Ascending aorta (tissue), 2 donors: ENCODE results near the gene CHEK1. TPM values are rescaled to one million over a fixed set of nuclear protein-coding genes. Genes with fewer than 3 reads are reported as not detected.

ENCODE experiments used
- DNase-seq, 2 donors: peaks; one replicate each; pipeline ENCODE4 v3.0.0-alpha.2; 2019; ENCODE audit warnings: low spot score in 2 of 2
- H3K27ac ChIP-seq, 2 donors: fragments of 200-600 bp; sonication (generic); one replicate each; pipeline ENCODE4 v1.5.1; 2016 to 2017; ENCODE audit warnings: mild to moderate bottlenecking in 1 of 2
- H3K27me3 ChIP-seq: fragments of 200-600 bp; sonication (generic); one replicate; pipeline ENCODE4 v1.5.1; 2017
- H3K36me3 ChIP-seq, 2 donors: fragments of 200-600 bp; sonication (generic); one replicate each; pipeline ENCODE4 v1.5.1; 2016
- H3K4me1 ChIP-seq, 2 donors: fragments of 200-600 bp; sonication (generic); one replicate each; pipeline ENCODE4 v1.5.1; 2016 to 2017; ENCODE audit warnings: mild to moderate bottlenecking in 1 of 2
- H3K4me3 ChIP-seq, 2 donors: fragments of 200-600 bp; sonication (generic); one replicate each; pipeline ENCODE4 v1.5.1; 2016 to 2017; ENCODE audit warnings: mild to moderate bottlenecking in 1 of 2
- H3K9me3 ChIP-seq, 2 donors: fragments of 200-600 bp; sonication (generic); one replicate each; pipeline ENCODE4 v1.5.1; 2016
- CTCF ChIP-seq, 3 experiments: fragments of 200-600 bp in 2 of 3; fragments of 450-650 bp in 1 of 3; sonication (generic) in 2 of 3; IDR thresholded peaks; one replicate each; pipeline ENCODE4 v1.5.1; 2016 to 2019; ENCODE audit warnings: antibody characterized with exemption in 3 of 3, mild to moderate bottlenecking in 1 of 3, moderate library complexity in 1 of 3
- intact Hi-C: fragments of 100-400 bp; cut with DNase I; formaldehyde crosslinking; loops from one replicate; pipeline ENCODE4 v1.15.1; 2023
- total RNA-seq: library from RNA; depleted of rRNA; stranded (reverse); fragments of >200 nt; gene quantifications from one replicate; pipeline ENCODE4 v1.1.0, GENCODE V29; 2016

The CHEK1 gene
- total RNA-seq, 1 donor from 2014 or later = 0.21 TPM

- no peak for DNase-seq
- no peaks in the 10 kb centered on the region for H3K9me3 ChIP-seq
- peak in 1 of 3 experiments; percentile 9 for TF ChIP-seq CTCF (IDR thresholded peaks at IDR 0.05)
- H3K27ac ChIP-seq = no peak overlapping the region
- H3K36me3 ChIP-seq = no peaks in the 10 kb centered on the region
- H3K4me3 ChIP-seq = no peak overlapping the region
- no peaks in the 10 kb centered on the region for H3K4me1 ChIP-seq
- no peaks in the 10 kb centered on the region for H3K27me3 ChIP-seq
- intact Hi-C loops = loop anchor here (5.0 kb wide), 1 partner anchor 153 kb away; no protein-coding TSS in a partner anchor
Measured at GRCh38 chr11:125724125-125724524, 99.2 kb downstream of the CHEK1 start.

Other genes starting within 250 kb of the CHEK1 start
- 58.4 TPM for gene FEZ1, start 128.9 kb upstream of the CHEK1 start, total RNA-seq
- 111 TPM for gene EI24, start 55.7 kb upstream of the CHEK1 start, total RNA-seq
- gene STT3A, start 32.3 kb upstream of the CHEK1 start, total RNA-seq = 88.9 TPM
- not detected for gene ACRV1, start 55.7 kb downstream of the CHEK1 start, total RNA-seq
- gene PATE1, start 121.1 kb downstream of the CHEK1 start, total RNA-seq = not detected
- gene PATE2, start 153.7 kb downstream of the CHEK1 start, total RNA-seq = not detected
- not detected for gene PATE3, start 163.0 kb downstream of the CHEK1 start, total RNA-seq
- not detected for gene PATE4, start 208.2 kb downstream of the CHEK1 start, total RNA-seq